Activated CD4-positive, alpha-beta T cell treated with anti-CD3 and anti-CD28 coated beads, Interleukin-2, amount 50 U/mL, for 16 hours (primary cell): Measurements from ENCODE around the gene ITGA3.

Experiments used
- DNase-seq: peaks from one replicate; pipeline ENCODE4 v3.0.0-alpha.2; 2020

ITGA3 gene

GRCh38 chr17:50072925-50073324 lies 17.0 kb downstream of the ITGA3 start:
- DNase-seq, result no peak

GRCh38 chr17:50074227-50074626 lies 18.3 kb downstream of the ITGA3 start:
- DNase-seq, result no peak

- no peak for DNase-seq
These were observed 19.6 kb downstream of the ITGA3 start for GRCh38 chr17:50075446-50076032.

GRCh38 chr17:50076221-50076590 lies 20.3 kb downstream of the ITGA3 start:
- DNase-seq, result no peak

GRCh38 chr17:50076591-50077235 lies 20.8 kb downstream of the ITGA3 start:
- no peak for DNase-seq

GRCh38 chr17:50078430-50078829 lies 22.5 kb downstream of the ITGA3 start:
- DNase-seq, result no peak

- DNase-seq, result peak; percentile 17
These were observed 23.6 kb downstream of the ITGA3 start for GRCh38 chr17:50079334-50080095.

- no peak for DNase-seq
These were observed 24.2 kb downstream of the ITGA3 start for GRCh38 chr17:50080096-50080480.

GRCh38 chr17:50080827-50081226 lies 24.9 kb downstream of the ITGA3 start:
- DNase-seq, result no peak

- DNase-seq, result no peak
These were observed 25.8 kb downstream of the ITGA3 start for GRCh38 chr17:50081757-50082156.

GRCh38 chr17:50087246-50087911 lies 31.5 kb downstream of the ITGA3 start:
- DNase-seq, result peak; percentile 79

GRCh38 chr17:50087912-50088405 lies 32.0 kb downstream of the ITGA3 start:
- DNase-seq, result no peak

- no peak for DNase-seq
These were observed 33.3 kb downstream of the ITGA3 start for GRCh38 chr17:50088952-50089825.

GRCh38 chr17:50090071-50090470 lies 34.2 kb downstream of the ITGA3 start:
- DNase-seq, result no peak

GRCh38 chr17:50090971-50091917 lies 35.3 kb downstream of the ITGA3 start:
- no peak for DNase-seq

GRCh38 chr17:50091918-50092285 lies 36.0 kb downstream of the ITGA3 start:
- DNase-seq, result no peak

- no peak for DNase-seq
These were observed 37.3 kb downstream of the ITGA3 start for GRCh38 chr17:50093246-50093645.

GRCh38 chr17:50093807-50094206 lies 37.9 kb downstream of the ITGA3 start:
- DNase-seq, result no peak

GRCh38 chr17:50094243-50094752 lies 38.4 kb downstream of the ITGA3 start:
- DNase-seq, result peak; percentile 89

- peak; percentile 94 for DNase-seq
These were observed 39.1 kb downstream of the ITGA3 start, which contains the start of gene PDK2 for GRCh38 chr17:50094753-50095619. TSS of gene PDK2 (plus strand) at chr17:50095351. CDS start at chr17:50095436, 85 bp downstream.
